ENCODE data around the gene HCRTR1.

HCRTR1 gene

GRCh38 chr1:31659889-31660288 is 42.4 kb downstream of the HCRTR1 start:
- no peak overlapping the region for H3K4me3 ChIP-seq (ENCODE audit: low read depth in 1 of 2, low read length in 2 of 2)
- no peaks in the 10 kb centered on the region for H3K4me1 ChIP-seq (ENCODE audit: insufficient read depth, low read length)
- no peak overlapping the region for H3K27ac ChIP-seq (ENCODE audit: low read depth, low read length)
- H3K9me3 ChIP-seq (ENCODE audit: low read length): no peaks in the 10 kb centered on the region
- H3K27me3 ChIP-seq (ENCODE audit: control insufficient read depth in 1 of 2, insufficient read depth in 2 of 2, low read length in 2 of 2): no peaks in the 10 kb centered on the region
- no peak overlapping the region for H3K9ac ChIP-seq (ENCODE audit: low read length)
- peaks cover 56% of the 10 kb centered on the region for H3K36me3 ChIP-seq (ENCODE audit: insufficient read depth, low read length)

GRCh38 chr1:31660871-31661455 is 43.5 kb downstream of the HCRTR1 start:
- no peak overlapping the region for H3K27ac ChIP-seq (ENCODE audit: low read depth, low read length)
- no peaks in the 10 kb centered on the region for H3K9me3 ChIP-seq (ENCODE audit: low read length)
- peaks cover 52% of the 10 kb centered on the region for H3K36me3 ChIP-seq (ENCODE audit: insufficient read depth, low read length)
- no peak overlapping the region for H3K9ac ChIP-seq (ENCODE audit: low read length)
- peaks cover 8% of the 10 kb centered on the region for H3K4me1 ChIP-seq (ENCODE audit: insufficient read depth, low read length)
- H3K4me3 ChIP-seq (ENCODE audit: low read depth in 1 of 2, low read length in 2 of 2): no peak overlapping the region
- no peaks in the 10 kb centered on the region for H3K27me3 ChIP-seq (ENCODE audit: control insufficient read depth in 1 of 2, insufficient read depth in 2 of 2, low read length in 2 of 2)

GRCh38 chr1:31661856-31662255 is 44.4 kb downstream of the HCRTR1 start:
- H3K27me3 ChIP-seq (ENCODE audit: control insufficient read depth in 1 of 2, insufficient read depth in 2 of 2, low read length in 2 of 2): no peaks in the 10 kb centered on the region
- H3K4me1 ChIP-seq (ENCODE audit: insufficient read depth, low read length): peaks cover 17% of the 10 kb centered on the region
- no peaks in the 10 kb centered on the region for H3K9me3 ChIP-seq (ENCODE audit: low read length)
- H3K4me3 ChIP-seq (ENCODE audit: low read depth in 1 of 2, low read length in 2 of 2): no peak overlapping the region
- H3K36me3 ChIP-seq (ENCODE audit: insufficient read depth, low read length): peaks cover 48% of the 10 kb centered on the region
- H3K27ac ChIP-seq (ENCODE audit: low read depth, low read length): no peak overlapping the region
- no peak overlapping the region for H3K9ac ChIP-seq (ENCODE audit: low read length)

- Histone ChIP-seq H3K4me3 (ENCODE audit: low read depth in 1 of 2, low read length in 2 of 2) (no peak overlapping the region), H3K27me3 (ENCODE audit: control insufficient read depth in 1 of 2, insufficient read depth in 2 of 2, low read length in 2 of 2) (no peaks in the 10 kb centered on the region), H3K9ac (ENCODE audit: low read length) (no peak overlapping the region), H3K27ac (ENCODE audit: low read depth, low read length) (no peak overlapping the region), H3K4me1 (ENCODE audit: insufficient read depth, low read length) (peaks cover 23% of the 10 kb centered on the region), H3K9me3 (ENCODE audit: low read length) (no peaks in the 10 kb centered on the region), H3K36me3 (ENCODE audit: insufficient read depth, low read length) (peaks cover 48% of the 10 kb centered on the region)
Measured at GRCh38 chr1:31662463-31662862, 45.0 kb downstream of the HCRTR1 start.

GRCh38 chr1:31663622-31664452 is 46.3 kb downstream of the HCRTR1 start:
- Histone ChIP-seq H3K9me3 (ENCODE audit: low read length) (no peaks in the 10 kb centered on the region), H3K27me3 (ENCODE audit: control insufficient read depth in 1 of 2, insufficient read depth in 2 of 2, low read length in 2 of 2) (no peaks in the 10 kb centered on the region), H3K4me1 (ENCODE audit: insufficient read depth, low read length) (peaks cover 30% of the 10 kb centered on the region), H3K4me3 (ENCODE audit: low read depth in 1 of 2, low read length in 2 of 2) (no peak overlapping the region), H3K27ac (ENCODE audit: low read depth, low read length) (no peak overlapping the region), H3K36me3 (ENCODE audit: insufficient read depth, low read length) (peaks cover 34% of the 10 kb centered on the region), H3K9ac (ENCODE audit: low read length) (no peak overlapping the region)

GRCh38 chr1:31664528-31664927 is 47.0 kb downstream of the HCRTR1 start:
- no peak overlapping the region for H3K27ac ChIP-seq (ENCODE audit: low read depth, low read length)
- H3K36me3 ChIP-seq (ENCODE audit: insufficient read depth, low read length): peaks cover 27% of the 10 kb centered on the region
- no peak overlapping the region for H3K4me3 ChIP-seq (ENCODE audit: low read depth in 1 of 2, low read length in 2 of 2)
- H3K9ac ChIP-seq (ENCODE audit: low read length): no peak overlapping the region
- H3K9me3 ChIP-seq (ENCODE audit: low read length): no peaks in the 10 kb centered on the region
- H3K27me3 ChIP-seq (ENCODE audit: control insufficient read depth in 1 of 2, insufficient read depth in 2 of 2, low read length in 2 of 2): no peaks in the 10 kb centered on the region
- peaks cover 37% of the 10 kb centered on the region for H3K4me1 ChIP-seq (ENCODE audit: insufficient read depth, low read length)

- H3K4me1 ChIP-seq (ENCODE audit: insufficient read depth, low read length): peaks cover 45% of the 10 kb centered on the region
- H3K27me3 ChIP-seq (ENCODE audit: control insufficient read depth in 1 of 2, insufficient read depth in 2 of 2, low read length in 2 of 2): no peaks in the 10 kb centered on the region
- no peak overlapping the region for H3K4me3 ChIP-seq (ENCODE audit: low read depth in 1 of 2, low read length in 2 of 2)
- no peak overlapping the region for H3K27ac ChIP-seq (ENCODE audit: low read depth, low read length)
- H3K36me3 ChIP-seq (ENCODE audit: insufficient read depth, low read length): peaks cover 20% of the 10 kb centered on the region
- H3K9ac ChIP-seq (ENCODE audit: low read length): no peak overlapping the region
- no peaks in the 10 kb centered on the region for H3K9me3 ChIP-seq (ENCODE audit: low read length)
Measured at GRCh38 chr1:31665234-31665878, 47.9 kb downstream of the HCRTR1 start.

- peak overlapping the region; percentile 65 for H3K27ac ChIP-seq (ENCODE audit: low read depth, low read length)
- H3K4me1 ChIP-seq (ENCODE audit: insufficient read depth, low read length): peaks cover 56% of the 10 kb centered on the region
- H3K9ac ChIP-seq (ENCODE audit: low read length): peak overlapping the region; percentile 14
Measured at GRCh38 chr1:31666263-31666963, 48.9 kb downstream of the HCRTR1 start.

GRCh38 chr1:31667065-31667785 is 49.7 kb downstream of the HCRTR1 start:
- H3K9ac ChIP-seq (ENCODE audit: low read length): no peak overlapping the region

More at GRCh38 chr1:31666263-31666963, 48.9 kb downstream of the HCRTR1 start:
- Histone ChIP-seq H3K9me3 (ENCODE audit: low read length) (no peaks in the 10 kb centered on the region), H3K36me3 (ENCODE audit: insufficient read depth, low read length) (peaks cover 10% of the 10 kb centered on the region), H3K27me3 (ENCODE audit: control insufficient read depth in 1 of 2, insufficient read depth in 2 of 2, low read length in 2 of 2) (no peaks in the 10 kb centered on the region), H3K4me3 (ENCODE audit: low read depth in 1 of 2, low read length in 2 of 2) (no peak overlapping the region)

GRCh38 chr1:31668303-31668883 is 50.9 kb downstream of the HCRTR1 start:
- H3K4me3 ChIP-seq (ENCODE audit: low read depth in 1 of 2, low read length in 2 of 2): no peak overlapping the region
- peaks cover 75% of the 10 kb centered on the region for H3K4me1 ChIP-seq (ENCODE audit: insufficient read depth, low read length)
- H3K27me3 ChIP-seq (ENCODE audit: control insufficient read depth in 1 of 2, insufficient read depth in 2 of 2, low read length in 2 of 2): no peaks in the 10 kb centered on the region
- H3K36me3 ChIP-seq (ENCODE audit: insufficient read depth, low read length): no peaks in the 10 kb centered on the region
- no peak overlapping the region for H3K9ac ChIP-seq (ENCODE audit: low read length)
- no peaks in the 10 kb centered on the region for H3K9me3 ChIP-seq (ENCODE audit: low read length)
- H3K27ac ChIP-seq (ENCODE audit: low read depth, low read length): no peak overlapping the region

More at GRCh38 chr1:31667065-31667785, 49.7 kb downstream of the HCRTR1 start:
- H3K9me3 ChIP-seq (ENCODE audit: low read length): no peaks in the 10 kb centered on the region
- H3K27me3 ChIP-seq (ENCODE audit: control insufficient read depth in 1 of 2, insufficient read depth in 2 of 2, low read length in 2 of 2): no peaks in the 10 kb centered on the region
- peaks cover 6% of the 10 kb centered on the region for H3K36me3 ChIP-seq (ENCODE audit: insufficient read depth, low read length)
- H3K27ac ChIP-seq (ENCODE audit: low read depth, low read length): peak overlapping the region; percentile 61
- H3K4me1 ChIP-seq (ENCODE audit: insufficient read depth, low read length): peaks cover 64% of the 10 kb centered on the region
- no peak overlapping the region for H3K4me3 ChIP-seq (ENCODE audit: low read depth in 1 of 2, low read length in 2 of 2)

Data from muscle layer of colon (tissue), 2 donors.